Neural cell (in vitro differentiated cells): Measurements from ENCODE around the gene CNOT4. TPM values are rescaled to one million over a fixed set of nuclear protein-coding genes. Genes with fewer than 3 reads are reported as not detected.

Experiments used
- H2AFZ ChIP-seq: fragments of 200-600, 300-800 bp; sonication (generic), shearing (Covaris generic); 2 replicates; pipeline ENCODE4 v1.6.0; 2014; ENCODE audit warnings: low read depth, mild to moderate bottlenecking, antibody characterized with exemption, low read length, moderate library complexity
- H3F3A ChIP-seq: fragments of 200-600 bp; shearing (Covaris generic); 2 replicates; pipeline ENCODE4 v1.6.1; 2016; ENCODE audit warnings: mild to moderate bottlenecking, moderate library complexity, mixed read lengths, antibody characterized with exemption, low read length; ENCODE audit not compliant: insufficient read depth, poor library complexity, severe bottlenecking
- H3K27ac ChIP-seq: fragments of 200-600, 300-800 bp; sonication (generic), shearing (Covaris generic); 2 replicates; pipeline ENCODE4 v1.5.1; 2014; ENCODE audit warnings: mild to moderate bottlenecking, low read length, moderate library complexity
- H3K27me3 ChIP-seq: fragments of 300-800, 200-600 bp; sonication (generic), shearing (Covaris generic); 2 replicates; pipeline ENCODE4 v1.6.0; 2014; ENCODE audit warnings: mild to moderate bottlenecking, low read depth, low read length, moderate library complexity; ENCODE audit not compliant: insufficient read depth
- H3K36me3 ChIP-seq: fragments of 300-800, 200-600 bp; sonication (generic), shearing (Covaris generic); 2 replicates; pipeline ENCODE4 v1.5.1; 2014; ENCODE audit warnings: mild to moderate bottlenecking, antibody characterized with exemption, low read length, moderate library complexity; ENCODE audit not compliant: insufficient read depth
- H3K4me2 ChIP-seq: fragments of 300-800, 200-600 bp; sonication (generic), shearing (Covaris generic); 2 replicates; pipeline ENCODE4 v1.6.0; 2014; ENCODE audit warnings: mild to moderate bottlenecking, low read length
- H3K4me3 ChIP-seq: fragments of 300-800, 200-600 bp; sonication (generic), shearing (Covaris generic); 2 replicates; pipeline ENCODE4 v1.5.1; 2014; ENCODE audit warnings: mild to moderate bottlenecking, low read length, moderate library complexity
- H3K79me2 ChIP-seq: fragments of 200-600 bp; shearing (Covaris generic); replicated peaks from 2 replicates; pipeline ENCODE4 v1.6.0; 2014; ENCODE audit warnings: mild to moderate bottlenecking, low read length, moderate library complexity; ENCODE audit not compliant: insufficient read depth
- H3K9ac ChIP-seq: fragments of 300-800, 200-600 bp; sonication (generic), shearing (Covaris generic); 2 replicates; pipeline ENCODE4 v1.6.1; 2016; ENCODE audit warnings: mild to moderate bottlenecking, low read length, mixed read lengths
- H3K9me2 ChIP-seq: fragments of 200-600 bp; shearing (Covaris generic); 2 replicates; pipeline ENCODE4 v1.6.1; 2016; ENCODE audit warnings: mild to moderate bottlenecking, low read length, mixed read lengths; ENCODE audit not compliant: insufficient read depth
- H3K9me3 ChIP-seq: fragments of 200-600, 300-800 bp; sonication (generic), shearing (Covaris generic); 2 replicates; pipeline ENCODE4 v1.6.1; 2016; ENCODE audit warnings: mild to moderate bottlenecking, mixed run types, low read length, moderate library complexity, mixed read lengths
- H4K20me1 ChIP-seq: fragments of 200-600 bp; shearing (Covaris generic); 2 replicates; pipeline ENCODE4 v1.6.1; 2016; ENCODE audit warnings: mild to moderate bottlenecking, mixed run types; ENCODE audit not compliant: insufficient read depth
- CTCF ChIP-seq: fragments of 450-650 bp; IDR thresholded peaks from 2 replicates; pipeline ENCODE4 v1.5.1; 2014; ENCODE audit warnings: antibody characterized with exemption, mild to moderate bottlenecking, moderate library complexity; ENCODE audit not compliant: poor library complexity, severe bottlenecking
- EP300 ChIP-seq: fragments of 450-650 bp; conservative IDR thresholded peaks from 2 replicates; pipeline ENCODE4 v1.6.1; 2014; ENCODE audit warnings: antibody characterized with exemption, mild to moderate bottlenecking, moderate library complexity; ENCODE audit not compliant: poor library complexity, severe bottlenecking
- EZH2 ChIP-seq: fragments of 200-600, 300-800 bp; shearing (Covaris generic), sonication (generic); IDR thresholded peaks from 2 replicates; pipeline ENCODE4 v1.6.1; 2014; ENCODE audit warnings: antibody characterized with exemption, low read length, borderline replicate concordance, mild to moderate bottlenecking; ENCODE audit not compliant: insufficient read depth, poor library complexity, severe bottlenecking
- MXI1 ChIP-seq: fragments of 450-650 bp; conservative IDR thresholded peaks from 2 replicates; pipeline ENCODE4 v1.6.1; 2014; ENCODE audit warnings: antibody characterized with exemption, mild to moderate bottlenecking; ENCODE audit not compliant: poor library complexity, severe bottlenecking
- POLR2AphosphoS5 ChIP-seq: IDR thresholded peaks from 2 replicates; pipeline ENCODE4 v1.6.1; 2012
- RAD21 ChIP-seq: fragments of 450-650 bp; conservative IDR thresholded peaks from 2 replicates; pipeline ENCODE4 v1.6.1; 2014; ENCODE audit warnings: antibody characterized with exemption, mild to moderate bottlenecking, moderate library complexity
- REST ChIP-seq: IDR thresholded peaks from 2 replicates; pipeline ENCODE4 v1.6.1; 2012; ENCODE audit warnings: borderline replicate concordance
- SMC3 ChIP-seq: fragments of 450-650 bp; conservative IDR thresholded peaks from 2 replicates; pipeline ENCODE4 v1.6.1; 2014; ENCODE audit warnings: antibody characterized with exemption, mild to moderate bottlenecking, moderate library complexity; ENCODE audit not compliant: poor library complexity
- TAF1 ChIP-seq: IDR thresholded peaks from 2 replicates; pipeline ENCODE4 v1.6.1; 2012; ENCODE audit warnings: low read depth
- polyA plus RNA-seq: library from polyadenylated mRNA; depleted of rRNA; stranded (reverse); fragments of >200 nt; gene quantifications from 2 replicates; pipeline ENCODE4 v1.2.3, GENCODE V29; 2014

The CNOT4 gene
- polyA plus RNA-seq, 1 donor from 2014 or later, result 6.4 TPM

- Histone ChIP-seq H3K4me2 (no peak overlapping the region), H3K9ac (no peak overlapping the region), H3K36me3 (no peaks in the 10 kb centered on the region), H3K4me3 (no peak overlapping the region), H2AFZ (no peak overlapping the region), H3K9me3 (no peaks in the 10 kb centered on the region), H3K27ac (no peak overlapping the region), H3K27me3 (no peaks in the 10 kb centered on the region), H4K20me1 (no peaks in the 10 kb centered on the region), H3K9me2 (no peaks in the 10 kb centered on the region), H3K79me2 (no peaks in the 10 kb centered on the region), H3F3A (no peaks in the 10 kb centered on the region)
- no peak for TF ChIP-seq TAF1
- TF ChIP-seq SMC3, result no peak
- TF ChIP-seq RAD21, result no peak
- no peak for TF ChIP-seq CTCF
- TF ChIP-seq POLR2AphosphoS5, result no peak
- TF ChIP-seq MXI1, result no peak
- no peak for TF ChIP-seq EZH2
- no peak for TF ChIP-seq REST
Observed at GRCh38 chr7:135406918-135407317, 103.0 kb downstream of the CNOT4 start.

GRCh38 chr7:135405969-135406368, 103.9 kb downstream of the CNOT4 start:
- no peak overlapping the region for H2AFZ ChIP-seq
- H3K36me3 ChIP-seq, result no peaks in the 10 kb centered on the region
- no peak overlapping the region for H3K4me2 ChIP-seq
- no peaks in the 10 kb centered on the region for H3K9me2 ChIP-seq
- H3K9me3 ChIP-seq, result no peaks in the 10 kb centered on the region
- no peaks in the 10 kb centered on the region for H3K27me3 ChIP-seq
- no peak overlapping the region for H3K4me3 ChIP-seq
- no peaks in the 10 kb centered on the region for H3K79me2 ChIP-seq
- no peaks in the 10 kb centered on the region for H3F3A ChIP-seq
- H3K9ac ChIP-seq, result no peak overlapping the region
- no peaks in the 10 kb centered on the region for H4K20me1 ChIP-seq
- no peak overlapping the region for H3K27ac ChIP-seq
- TF ChIP-seq MXI1 (no peak), REST (no peak), POLR2AphosphoS5 (no peak), CTCF (no peak), EP300 (no peak), SMC3 (no peak), TAF1 (no peak), EZH2 (no peak), RAD21 (no peak)
